IPS-NIHi11 (cell line): ENCODE data around the gene ATP13A3.

Source experiments
- DNase-seq: peaks from one replicate; pipeline ENCODE4 v3.0.0; 2012; ENCODE audit warnings: mixed read lengths, low spot score

Gene ATP13A3

DNA sequence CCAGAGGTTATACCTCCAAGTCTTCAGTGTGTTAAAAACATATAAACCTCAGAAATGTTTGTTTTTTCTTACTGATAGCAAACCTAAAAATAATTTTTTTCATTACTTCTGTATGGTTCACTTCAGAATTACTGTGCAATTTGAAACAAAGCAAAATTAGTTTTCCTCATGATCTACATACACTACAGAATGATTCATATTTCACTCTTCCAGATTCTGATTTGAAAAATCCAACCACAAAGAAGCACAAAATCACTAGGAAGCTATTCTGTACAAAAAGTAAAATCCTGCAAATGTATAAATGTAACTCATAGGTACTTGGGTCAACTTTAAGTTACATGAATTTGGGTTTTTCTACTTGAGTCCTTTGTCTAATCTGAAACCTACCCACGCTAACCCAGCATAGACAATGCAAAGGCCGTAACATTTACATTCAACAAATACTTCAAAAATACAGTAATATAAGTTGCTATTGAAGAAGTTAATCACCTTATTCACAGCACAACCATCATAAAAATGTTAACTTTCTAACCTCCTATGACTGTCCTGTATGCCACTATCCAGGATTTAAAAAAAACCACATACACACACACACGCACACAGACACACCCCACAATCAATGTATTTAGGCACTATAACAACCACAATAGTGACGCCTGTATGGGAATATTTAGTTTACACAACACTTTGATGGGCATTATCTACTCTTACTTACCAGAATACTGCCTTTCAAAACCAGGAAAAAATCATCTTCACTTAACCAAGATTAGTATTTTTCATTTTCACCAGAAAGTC, 11.5 kb downstream of the ATP13A3 start:
- no peak for DNase-seq

DNA sequence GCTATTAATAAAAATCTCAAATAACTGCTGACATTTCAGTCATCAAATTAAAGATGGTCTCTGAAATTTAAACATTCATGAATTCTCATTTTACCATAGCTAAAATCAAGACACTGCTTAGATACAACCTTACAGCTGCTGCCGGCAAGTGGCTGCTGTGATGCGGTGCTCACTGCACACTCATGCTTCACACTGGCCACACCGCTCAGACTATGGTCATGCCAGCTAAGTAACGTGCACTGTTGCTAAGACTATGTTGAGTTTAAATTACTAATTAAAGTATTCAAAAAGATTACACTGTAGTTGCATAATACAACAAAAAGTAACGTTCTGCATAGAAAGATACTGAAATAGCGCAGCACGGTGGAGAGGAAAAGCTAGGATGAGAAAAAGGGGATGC, 12.1 kb downstream of the ATP13A3 start:
- no peak for DNase-seq

DNA sequence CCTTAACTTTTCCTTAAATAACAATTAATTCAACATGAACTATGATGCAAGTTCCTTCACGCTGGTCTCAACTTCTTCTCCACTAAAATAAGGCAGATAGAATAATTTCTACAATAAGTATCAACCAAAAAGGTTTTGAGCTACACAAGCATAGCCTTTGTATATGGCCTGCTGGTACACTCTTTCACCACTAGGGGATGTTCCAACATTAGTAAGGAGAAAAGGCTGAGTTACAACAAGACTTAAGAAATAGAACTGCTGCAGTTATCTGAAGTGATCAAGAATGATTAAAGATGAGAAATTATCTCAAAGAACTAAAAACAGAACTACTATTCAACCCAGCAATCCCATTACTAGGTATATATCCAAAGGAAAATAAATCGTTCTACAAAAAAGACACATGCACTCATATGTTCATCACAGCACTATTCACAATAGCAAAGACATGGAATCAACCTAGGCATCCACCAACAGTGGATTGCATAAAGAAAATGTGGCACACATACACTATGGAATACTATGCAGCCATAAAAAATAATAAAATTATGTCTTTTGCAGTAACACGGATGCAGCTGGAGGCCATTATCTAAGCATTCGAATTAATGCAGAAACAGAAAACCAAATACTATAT, 14.4 kb downstream of the ATP13A3 start:
- peak; percentile 47 for DNase-seq

DNA sequence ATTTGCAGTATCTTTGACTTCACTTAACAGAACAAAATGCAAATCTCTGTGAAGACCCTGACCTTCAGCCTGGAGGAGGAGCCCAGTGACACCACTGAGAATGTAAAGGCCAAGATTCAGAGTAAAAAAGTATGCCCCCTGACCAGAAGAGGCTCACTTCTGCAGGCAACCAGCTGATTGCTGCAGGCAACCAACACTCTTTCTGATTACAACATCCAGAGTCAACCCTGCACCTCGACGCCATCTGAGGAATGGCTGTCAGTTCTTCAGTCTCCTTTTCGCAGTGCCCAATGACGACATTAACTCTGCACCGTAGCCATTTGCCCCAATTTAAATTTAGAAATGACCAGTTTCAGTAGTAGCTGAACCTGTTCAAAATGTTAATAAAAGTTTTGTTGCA, 14.9 kb downstream of the ATP13A3 start:
- DNase-seq: no peak

DNA sequence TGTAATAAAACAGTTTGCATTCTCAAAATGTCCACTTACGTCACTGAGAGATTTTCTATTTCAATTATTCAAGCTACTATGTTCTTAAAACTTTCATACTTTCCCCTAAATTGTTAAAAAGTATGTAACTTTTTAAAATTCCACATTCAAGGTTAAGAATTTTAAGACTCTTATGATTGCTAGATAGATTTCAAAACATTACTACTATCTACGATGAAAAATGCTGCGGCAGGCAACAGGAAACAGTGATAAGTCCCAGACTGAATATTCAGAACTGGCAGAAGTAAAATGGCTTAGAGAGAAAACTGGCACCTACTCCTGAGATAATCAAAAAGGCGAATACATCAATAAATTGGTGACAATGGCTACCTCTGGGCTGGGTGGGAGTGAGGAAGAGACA, 16.2 kb downstream of the ATP13A3 start:
- DNase-seq: no peak

DNA sequence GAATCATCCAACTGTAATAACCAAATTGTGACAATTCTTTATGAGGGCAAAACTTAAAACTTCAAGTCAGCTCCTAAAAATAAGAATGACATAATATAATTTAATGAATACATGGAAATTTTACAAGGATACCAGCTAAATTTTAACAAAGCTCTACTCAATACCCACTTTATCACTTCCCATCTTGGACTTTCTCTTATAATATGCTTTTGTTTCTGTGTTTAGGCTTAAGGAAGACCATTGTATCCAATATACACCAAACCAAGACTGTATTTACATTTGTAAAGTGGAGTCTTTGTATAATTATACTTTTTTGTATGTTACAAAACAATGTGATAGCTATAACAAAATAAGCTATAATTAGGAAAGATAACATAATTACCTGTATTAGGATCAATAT, 16.8 kb downstream of the ATP13A3 start:
- no peak for DNase-seq

DNA sequence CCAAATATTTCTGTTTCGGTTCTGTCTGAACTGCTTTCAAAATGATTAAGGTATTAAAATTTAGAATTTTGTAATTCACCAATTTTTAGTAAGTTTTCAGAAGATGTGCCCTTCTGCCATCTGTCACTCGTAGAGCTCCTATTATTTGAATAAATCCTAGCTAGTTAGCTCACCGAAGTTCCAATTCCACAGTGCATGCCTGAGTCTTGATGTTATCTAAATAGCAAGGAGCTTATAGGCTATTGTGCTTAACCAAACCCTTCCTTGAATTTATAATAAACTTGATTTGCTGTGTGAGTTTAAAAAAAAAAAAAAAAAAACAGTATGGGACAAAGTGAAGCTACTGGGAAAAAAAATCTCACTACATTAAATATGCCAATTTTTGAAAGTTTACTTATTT, 18.7 kb downstream of the ATP13A3 start:
- DNase-seq: no peak

DNA sequence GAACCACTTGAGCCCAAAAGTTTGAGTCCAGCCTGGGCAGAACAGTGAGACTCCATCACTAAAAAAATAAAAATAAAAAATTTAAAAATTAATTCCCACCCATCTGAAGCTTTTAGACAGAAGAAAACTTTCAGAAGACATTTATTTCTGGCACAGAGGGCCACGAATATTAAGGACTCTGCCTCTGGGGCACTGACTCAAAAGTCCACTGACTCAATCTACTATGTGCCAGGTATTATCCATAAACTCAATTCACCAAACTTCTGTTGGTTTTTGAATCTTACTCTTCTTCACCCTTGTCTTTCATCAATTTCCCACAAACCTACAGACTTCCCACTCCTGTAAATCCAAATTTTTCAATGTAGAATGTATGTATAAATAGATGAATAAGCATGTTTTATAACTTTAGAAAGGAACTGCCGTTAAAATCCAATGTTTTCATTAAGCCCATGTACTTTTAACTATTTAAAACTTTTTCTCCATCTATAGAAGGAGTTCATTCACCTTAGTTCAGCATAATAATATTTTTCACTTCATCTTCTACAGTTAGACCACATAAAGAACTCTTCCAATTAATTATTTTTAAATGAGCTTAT, 19.9 kb downstream of the ATP13A3 start:
- no peak for DNase-seq

DNA sequence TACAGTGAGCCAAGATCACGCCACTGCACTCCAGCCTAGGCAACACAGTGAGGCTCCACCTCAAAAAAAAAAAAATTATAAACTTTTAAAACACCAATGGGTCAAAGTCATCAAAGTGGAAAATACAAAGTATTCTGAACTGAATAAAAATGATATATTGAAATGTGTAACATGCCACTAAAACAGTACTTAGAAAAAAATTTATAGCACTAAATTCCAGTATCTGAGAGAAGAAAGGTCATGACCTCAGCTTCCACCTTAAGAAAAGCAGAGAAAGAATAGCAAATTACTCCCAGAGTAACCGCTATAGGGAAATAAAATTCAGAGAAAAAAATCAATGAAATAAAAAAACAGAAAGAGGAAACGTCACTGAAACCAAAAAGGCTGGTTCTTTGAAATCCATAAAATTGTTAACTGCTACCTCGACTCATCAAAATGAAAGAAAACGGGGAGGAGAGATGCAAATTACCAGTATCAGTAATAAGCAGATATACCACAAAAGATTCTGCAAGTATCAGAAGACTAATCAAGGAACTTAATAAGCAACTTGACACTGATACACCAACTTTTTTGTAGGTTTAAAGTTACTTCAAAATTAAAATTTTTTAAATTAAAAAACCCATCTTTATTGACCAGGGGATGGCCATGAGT, 20.8 kb downstream of the ATP13A3 start:
- DNase-seq: no peak

DNA sequence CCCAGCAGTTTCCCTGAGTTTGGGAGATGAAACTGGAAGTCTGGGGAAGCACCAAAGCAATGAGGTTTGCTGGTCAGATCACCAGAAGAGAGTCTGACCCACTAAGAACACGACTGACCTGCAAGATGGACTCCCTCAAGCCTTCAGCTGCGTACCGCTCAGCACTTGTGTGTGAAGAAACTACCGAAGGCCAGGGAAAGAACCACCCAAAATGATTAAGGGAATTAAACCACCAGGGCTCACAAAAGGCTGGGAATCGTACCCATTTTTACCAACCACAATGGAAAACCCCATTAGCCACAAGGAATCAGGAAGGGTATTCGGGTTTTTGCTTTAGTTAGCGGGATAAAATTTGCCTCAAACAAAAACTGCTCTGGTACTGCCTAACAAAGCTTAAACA, 21.6 kb downstream of the ATP13A3 start:
- no peak for DNase-seq

DNA sequence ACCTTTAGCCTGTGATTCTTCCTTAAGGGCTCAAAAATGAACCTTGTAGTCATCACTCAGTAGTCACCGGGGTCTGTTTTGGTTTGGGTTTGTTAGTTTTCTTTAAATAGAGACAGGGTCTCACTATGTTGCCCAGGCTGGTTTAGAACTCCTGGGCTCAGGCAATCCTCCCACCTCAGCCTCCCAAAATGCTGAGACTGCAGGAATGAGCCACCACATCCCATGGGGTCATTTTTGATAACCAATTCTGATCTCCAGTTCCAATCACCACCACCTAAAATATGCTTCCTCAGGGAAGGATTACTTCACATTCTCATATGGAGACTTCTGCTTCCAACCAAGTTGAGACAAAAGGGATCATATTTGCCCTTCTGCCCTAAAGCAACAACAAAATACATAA, 22.1 kb downstream of the ATP13A3 start:
- no peak for DNase-seq

DNA sequence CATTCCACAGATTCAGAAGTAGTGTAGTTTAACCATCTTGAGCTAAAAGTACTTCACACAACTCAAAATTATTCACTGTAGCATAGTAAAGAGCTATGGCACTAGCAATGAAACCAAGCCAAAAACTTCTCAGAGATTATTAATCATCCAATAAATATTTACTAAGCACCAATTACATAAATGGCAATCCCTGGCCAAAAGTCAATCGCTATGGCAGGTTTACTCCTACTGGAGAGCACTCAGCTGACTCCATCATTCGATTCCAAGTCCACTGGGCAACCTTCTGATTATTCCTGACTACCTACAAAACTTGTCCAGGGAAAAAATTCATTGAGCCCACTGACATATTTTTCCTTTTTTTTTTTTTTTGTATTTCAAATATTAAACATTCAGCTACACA, 23.9 kb downstream of the ATP13A3 start:
- DNase-seq: no peak

DNA sequence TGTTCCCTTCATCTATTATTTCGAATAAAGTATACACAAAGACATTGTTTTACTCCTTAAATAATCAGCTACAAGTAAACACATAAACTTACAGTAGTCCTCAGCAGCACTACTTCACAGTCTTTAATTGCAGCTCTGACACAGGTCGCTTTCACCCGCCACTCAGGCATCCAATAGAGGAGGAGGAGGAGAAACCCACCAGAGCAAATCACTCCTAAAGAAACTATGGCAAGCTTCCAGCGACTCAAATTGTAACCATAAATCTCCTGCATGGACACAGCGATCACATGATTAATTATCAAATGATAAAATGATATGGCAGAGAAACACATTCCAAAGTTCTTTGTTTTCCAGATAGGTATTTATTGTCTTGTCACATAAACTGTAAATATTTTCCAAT, 26.2 kb downstream of the ATP13A3 start:
- DNase-seq: no peak

DNA sequence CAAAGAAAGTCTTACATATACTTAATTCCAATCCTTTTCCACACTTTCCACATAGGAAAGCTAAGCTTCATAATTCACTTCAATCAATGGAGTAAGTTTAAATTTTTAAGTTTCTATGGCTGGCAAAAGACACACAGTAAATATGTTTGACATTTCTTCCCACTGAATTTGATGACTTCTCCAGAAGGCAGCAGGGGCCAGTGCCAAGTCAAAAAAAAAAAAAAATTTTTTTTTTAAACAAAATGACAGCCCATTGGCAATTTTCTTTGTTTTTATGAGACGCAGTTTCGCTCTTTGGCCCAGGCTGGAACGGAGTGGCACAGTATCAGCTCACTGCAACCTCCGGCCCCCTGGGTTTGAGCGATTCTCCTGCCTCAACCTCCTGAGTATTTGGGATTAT, 28.7 kb downstream of the ATP13A3 start:
- DNase-seq: no peak

DNA sequence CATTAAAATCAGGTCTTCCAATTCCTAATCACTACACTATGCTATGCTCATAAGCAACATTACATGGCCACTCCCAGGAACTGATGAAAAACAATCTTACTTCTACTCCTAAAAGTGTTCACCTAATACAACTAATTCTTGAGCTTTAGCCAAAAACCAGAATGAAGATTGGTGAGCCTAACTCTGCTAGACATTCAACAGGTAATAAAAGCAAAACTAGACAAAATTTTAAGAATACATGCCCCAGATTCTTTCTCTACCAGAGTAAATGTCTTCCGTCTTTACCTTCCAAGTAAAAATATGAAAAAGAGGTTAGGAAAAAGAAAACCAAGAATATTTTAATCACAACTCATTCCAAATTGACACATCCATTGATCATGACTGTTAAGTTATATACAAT, 31.3 kb downstream of the ATP13A3 start:
- DNase-seq: no peak

DNA sequence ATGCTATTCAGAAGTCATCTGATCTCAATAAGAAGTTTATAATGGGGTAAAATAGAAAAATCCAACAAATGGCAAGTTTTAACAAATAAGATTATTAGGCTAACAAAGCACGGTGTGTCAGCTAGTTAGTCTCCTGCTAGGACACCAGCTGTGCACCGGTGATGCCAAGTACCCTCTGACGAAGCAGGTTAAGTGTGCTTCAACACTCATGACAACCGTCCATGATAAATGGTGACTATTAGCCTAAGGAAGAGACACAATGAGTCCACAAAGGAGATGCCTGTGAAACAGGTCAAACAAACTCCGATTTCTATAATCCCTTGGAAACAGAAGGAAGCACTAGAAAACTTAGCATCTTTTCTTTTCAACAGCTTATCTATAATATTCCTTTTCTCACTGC, 36.5 kb downstream of the ATP13A3 start:
- no peak for DNase-seq

DNA sequence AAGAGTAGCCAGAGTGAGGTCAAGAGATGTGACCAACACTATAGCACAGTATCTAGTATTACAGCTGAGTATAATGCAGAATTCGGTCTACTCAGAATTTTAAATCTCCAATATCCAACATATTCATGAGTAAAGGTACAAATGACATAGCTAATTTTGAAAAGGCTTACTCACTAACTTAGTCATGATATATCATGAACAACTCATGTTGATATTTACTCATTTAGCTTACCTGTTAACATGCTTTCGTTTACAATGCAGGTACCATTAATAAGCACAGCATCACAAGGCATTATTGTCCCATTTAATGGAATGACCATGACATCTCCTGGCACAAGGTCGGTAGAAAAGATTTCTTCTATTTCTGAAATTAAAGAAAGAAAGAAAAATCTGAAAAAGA, 36.9 kb downstream of the ATP13A3 start:
- DNase-seq: no peak

DNA sequence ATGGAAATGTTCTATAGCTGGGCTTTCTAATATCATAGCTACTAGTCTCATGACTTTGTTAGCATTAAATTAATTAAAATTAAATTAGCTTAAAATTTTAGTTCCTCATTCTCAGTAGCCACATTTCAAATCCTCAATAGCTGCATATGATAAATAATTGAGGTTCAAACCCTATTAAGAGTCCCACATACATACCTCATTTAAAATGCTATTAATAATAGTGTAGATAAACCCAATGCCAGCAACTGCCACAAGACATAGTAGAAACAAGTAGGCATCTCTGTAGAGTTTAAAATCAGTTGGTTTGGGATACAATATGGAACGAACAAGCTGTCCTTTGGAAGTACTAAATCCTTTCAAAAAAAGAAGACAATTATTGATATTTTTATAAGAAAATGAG, 39.1 kb downstream of the ATP13A3 start:
- no peak for DNase-seq

DNA sequence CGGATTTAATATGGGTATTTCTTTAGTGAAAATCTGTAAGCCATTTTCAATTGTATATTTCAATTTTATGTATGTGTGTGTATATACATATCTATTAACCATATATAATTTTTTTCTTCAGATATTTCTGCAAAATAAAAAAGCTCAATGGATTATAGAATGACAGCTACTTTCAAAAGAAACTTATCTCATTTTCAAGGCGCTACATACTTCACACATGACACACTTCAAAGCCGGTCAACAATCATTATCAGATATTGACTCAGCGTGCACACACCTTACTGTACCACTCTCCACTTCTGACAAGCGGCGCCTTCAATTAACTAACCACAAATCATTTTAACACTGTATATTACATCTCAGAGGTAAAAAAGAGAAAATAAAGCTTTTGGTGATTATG, 39.6 kb downstream of the ATP13A3 start:
- DNase-seq: no peak

DNA sequence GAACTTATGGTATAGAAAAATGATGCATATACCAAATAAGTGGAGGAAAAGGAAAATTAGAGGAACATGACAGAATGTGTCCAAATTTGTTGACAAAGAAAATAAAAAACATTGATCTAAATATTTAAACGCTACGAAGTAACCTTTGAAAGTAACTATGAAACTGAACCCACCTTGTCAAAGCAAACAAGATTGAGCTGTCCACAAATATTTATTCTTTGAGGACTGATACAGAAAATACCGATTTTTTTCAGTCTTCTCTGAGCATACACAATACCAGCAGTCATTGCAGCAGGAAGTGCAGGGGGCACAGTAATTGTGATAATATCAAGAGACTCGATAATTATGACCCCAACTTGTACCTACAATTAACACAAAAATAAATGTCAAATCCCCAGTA, 40.0 kb downstream of the ATP13A3 start:
- DNase-seq: no peak

DNA sequence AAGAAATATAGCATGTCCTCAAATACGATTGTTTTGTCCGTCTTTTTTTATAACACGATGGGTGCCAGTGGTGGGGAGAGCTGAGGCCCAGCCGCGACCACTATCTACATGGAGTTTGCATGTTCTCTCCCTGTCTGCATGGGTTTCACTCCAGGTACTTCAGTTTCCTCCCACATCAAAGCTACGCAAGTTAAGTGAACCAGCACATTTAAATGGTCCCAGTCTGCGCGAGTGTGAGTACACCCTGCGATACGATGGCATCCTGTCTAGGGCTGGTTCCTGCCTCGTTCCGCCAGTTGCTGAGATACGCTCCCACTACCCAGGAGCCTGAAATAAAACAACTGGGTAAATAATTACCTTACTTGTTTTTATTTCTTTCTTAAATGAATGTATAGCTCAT, 40.6 kb downstream of the ATP13A3 start:
- no peak for DNase-seq

DNA sequence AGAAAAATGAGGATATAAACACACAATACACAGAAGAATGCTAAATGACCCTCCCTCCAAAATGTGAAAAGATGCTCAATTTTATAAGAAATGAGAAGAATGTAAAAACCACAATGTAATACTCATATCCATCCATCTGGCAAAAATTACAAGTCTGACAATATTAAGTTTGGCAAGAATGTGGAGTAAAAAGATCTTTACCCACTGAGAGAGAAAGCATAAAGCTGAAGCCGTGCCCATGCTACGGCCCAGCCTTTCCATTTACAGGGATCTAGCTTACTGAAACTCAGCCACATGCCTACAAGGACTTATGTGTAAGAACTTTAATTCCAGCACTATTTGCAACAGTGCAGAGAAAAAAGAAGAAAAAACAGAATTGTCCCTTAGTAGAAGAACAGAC, 42.9 kb downstream of the ATP13A3 start:
- no peak for DNase-seq

DNA sequence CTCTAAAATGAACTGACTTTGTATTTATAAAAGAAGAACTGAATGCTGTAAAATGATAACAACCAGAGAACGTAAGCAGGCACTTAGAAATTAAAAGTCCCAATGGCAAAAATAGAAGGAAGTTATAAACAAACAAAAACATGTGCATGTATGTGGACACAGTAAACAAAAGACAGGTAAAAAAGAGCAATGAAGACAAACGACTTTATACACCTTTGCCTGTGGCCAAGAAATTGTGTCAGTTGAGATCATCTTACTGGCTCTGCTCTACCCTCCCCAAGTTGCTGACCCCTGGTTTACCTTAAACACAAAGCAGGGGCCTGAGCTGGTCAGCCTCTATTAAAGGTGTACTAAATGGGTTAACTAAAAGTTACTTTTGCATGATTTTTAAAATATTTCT, 46.0 kb downstream of the ATP13A3 start:
- no peak for DNase-seq
